ENCODE results near the gene PRDM15.
A peak's percentile ranks its signal among the peaks of the same experiment; 100 is the strongest.

PRDM15 gene

GRCh38 chr21:41881051-41881450, 1.9 kb upstream of the PRDM15 start:
- Histone ChIP-seq H3K27me3 (replicated peaks; ENCODE audit: insufficient read depth, low read length) (no peaks in the 10 kb centered on the region), H3K9me3 (replicated peaks; ENCODE audit: insufficient read depth, low read length) (no peaks in the 10 kb centered on the region)
- DNase-seq: no peak

GRCh38 chr21:41880153-41880552, 1.0 kb upstream of the PRDM15 start:
- Histone ChIP-seq H2AFZ (ENCODE audit: low read length) (peak overlapping the region; percentile 97), H3K9me3 (replicated peaks; ENCODE audit: insufficient read depth, low read length) (no peaks in the 10 kb centered on the region), H3F3A (ENCODE audit: insufficient read depth, low read length) (peaks cover 4% of the 10 kb centered on the region; the same call in 1 of the 2 replicates), H3K4me1 (ENCODE audit: low read length) (peaks cover 7% of the 10 kb centered on the region), H3K36me3 (replicated peaks; ENCODE audit: insufficient read depth, low read length) (no peaks in the 10 kb centered on the region), H3K79me2 (ENCODE audit: low read length) (peaks cover 34% of the 10 kb centered on the region), H3K27ac (ENCODE audit: low read length) (no peak overlapping the region), H4K20me1 (ENCODE audit: insufficient read depth, low read length) (no peaks in the 10 kb centered on the region), H3K9ac (ENCODE audit: low read length) (peak overlapping the region; percentile 95; the same call in 1 of the 2 replicates), H3K4me3 (ENCODE audit: low read length) (peak overlapping the region; percentile 79), H3K4me2 (ENCODE audit: low read depth, low read length) (peak overlapping the region; percentile 92), H3K9me2 (replicated peaks; ENCODE audit: insufficient read depth, low read length) (no peaks in the 10 kb centered on the region), H3K27me3 (replicated peaks; ENCODE audit: insufficient read depth, low read length) (no peaks in the 10 kb centered on the region)
- no peak for TF ChIP-seq EZH2phosphoT487 (IDR thresholded peaks at IDR 0.05; ENCODE audit: low read length)
- no peak for DNase-seq

More at GRCh38 chr21:41881051-41881450, 1.9 kb upstream of the PRDM15 start:
- TF ChIP-seq CTCF (IDR thresholded peaks at IDR 0.05; ENCODE audit: low read length) (no peak), EZH2 (optimal IDR thresholded peaks at IDR 0.05; ENCODE audit: low read depth, low read length) (no peak), EZH2phosphoT487 (IDR thresholded peaks at IDR 0.05; ENCODE audit: low read length) (no peak)
- peaks cover 4% of the 10 kb centered on the region; the same call in 1 of the 2 replicates for H3F3A ChIP-seq (ENCODE audit: insufficient read depth, low read length)
- H3K9me2 ChIP-seq (replicated peaks; ENCODE audit: insufficient read depth, low read length): no peaks in the 10 kb centered on the region
- H3K27ac ChIP-seq (ENCODE audit: low read length): no peak overlapping the region
- no peak overlapping the region for H2AFZ ChIP-seq (ENCODE audit: low read length)
- peaks cover 25% of the 10 kb centered on the region for H3K79me2 ChIP-seq (ENCODE audit: low read length)
- no peak overlapping the region for H3K4me2 ChIP-seq (ENCODE audit: low read depth, low read length)
- no peak overlapping the region for H3K4me3 ChIP-seq (ENCODE audit: low read length)
- no peak overlapping the region for H3K9ac ChIP-seq (ENCODE audit: low read length)
- H4K20me1 ChIP-seq (ENCODE audit: insufficient read depth, low read length): no peaks in the 10 kb centered on the region
- H3K4me1 ChIP-seq (ENCODE audit: low read length): peaks cover 7% of the 10 kb centered on the region
- no peaks in the 10 kb centered on the region for H3K36me3 ChIP-seq (replicated peaks; ENCODE audit: insufficient read depth, low read length)

- Histone ChIP-seq H3K9me2 (replicated peaks; ENCODE audit: insufficient read depth, low read length) (no peaks in the 10 kb centered on the region), H3K9ac (ENCODE audit: low read length) (peak overlapping the region; percentile 87; the same call in 1 of the 2 replicates), H3F3A (ENCODE audit: insufficient read depth, low read length) (peaks cover 8% of the 10 kb centered on the region; the same call in 1 of the 2 replicates), H3K4me3 (ENCODE audit: low read length) (peak overlapping the region; percentile 86; the same call in 1 of the 2 replicates), H3K27me3 (replicated peaks; ENCODE audit: insufficient read depth, low read length) (no peaks in the 10 kb centered on the region), H3K79me2 (ENCODE audit: low read length) (peaks cover 41% of the 10 kb centered on the region), H3K9me3 (replicated peaks; ENCODE audit: insufficient read depth, low read length) (no peaks in the 10 kb centered on the region), H3K4me2 (ENCODE audit: low read depth, low read length) (no peak overlapping the region; the same call in 1 of the 2 replicates), H3K36me3 (replicated peaks; ENCODE audit: insufficient read depth, low read length) (no peaks in the 10 kb centered on the region), H2AFZ (ENCODE audit: low read length) (no peak overlapping the region), H3K27ac (ENCODE audit: low read length) (no peak overlapping the region; the same call in 1 of the 2 replicates), H4K20me1 (ENCODE audit: insufficient read depth, low read length) (no peaks in the 10 kb centered on the region), H3K4me1 (ENCODE audit: low read length) (peaks cover 8% of the 10 kb centered on the region)
- peak; percentile 93 for DNase-seq
- TF ChIP-seq CTCF (IDR thresholded peaks at IDR 0.05; ENCODE audit: low read length) (no peak), EZH2 (optimal IDR thresholded peaks at IDR 0.05; ENCODE audit: low read depth, low read length) (no peak), EZH2phosphoT487 (IDR thresholded peaks at IDR 0.05; ENCODE audit: low read length) (no peak)
Observed at GRCh38 chr21:41878831-41879189, 334 bp downstream of the PRDM15 start.
